A549 (cell line): Measurements from ENCODE around the gene HMGCLL1. TPM values are rescaled to one million over a fixed set of nuclear protein-coding genes. Genes with fewer than 3 reads are reported as not detected.

Experiments
- ATAC-seq, 2 experiments: fragments of 200-7000 bp in 1 of 2; fragments of >200 bp in 1 of 2; cut with Nextera tagmentation in 1 of 2; cut with Tn5 transposase in 1 of 2; 3 replicates each; pipeline versions ENCODE4 v1.8.0 to v1.9.1; 2018 to 2020; ENCODE audit warnings: mild to moderate bottlenecking in 1 of 2, moderate library complexity in 1 of 2
- CTCF ChIA-PET: fragments of 300-600 bp; sonication (Branson Sonifier 250); formaldehyde crosslinking; extraction: SDS; loops from one replicate; lab custom pipeline; 2021; ENCODE audit warnings: antibody characterized with exemption, inconsistent platforms; lab: Yijun Ruan, JAX
- POLR2A ChIA-PET: fragments of 350-600 bp; formaldehyde crosslinking; extraction: SDS; loops from one replicate; lab custom pipeline; 2021; ENCODE audit warnings: antibody characterized with exemption, inconsistent platforms; lab: Yijun Ruan, JAX
- DNase-seq, 2 experiments: peaks; one replicate each; pipeline versions ENCODE4 v3.0.0 to v3.0.0-alpha.2; 2011 to 2016; ENCODE audit warnings: low read depth in 1 of 2, low spot score in 1 of 2
- FAIRE-seq: peaks from 2 replicates; lab custom pipeline; 2011; peaks lifted over from hg19 to GRCh38; lab: Jason Lieb, UNC
- H3K27ac ChIP-seq, 2 experiments: fragments of >200 bp; sonication (Bioruptor Twin); formaldehyde crosslinking; 3 replicates each; pipeline ENCODE4 v1.5.1; 2016 to 2017
- H3K4me1 ChIP-seq: fragments of >200 bp; sonication (Bioruptor Twin); formaldehyde crosslinking; 3 replicates; pipeline ENCODE4 v1.6.1; 2016
- H3K4me2 ChIP-seq: fragments of >200 bp; sonication (Bioruptor Twin); formaldehyde crosslinking; 3 replicates; pipeline ENCODE4 v1.6.1; 2016
- H3K4me3 ChIP-seq: fragments of >200 bp; sonication (Bioruptor Twin); formaldehyde crosslinking; 3 replicates; pipeline ENCODE4 v1.5.1; 2016
- H3K9me3 ChIP-seq: fragments of >200 bp; sonication (Bioruptor Twin); formaldehyde crosslinking; 3 replicates; pipeline ENCODE4 v1.6.1; 2016
- CEBPB ChIP-seq, 2 experiments: fragments of >200 bp in 1 of 2; sonication (Bioruptor Twin) in 1 of 2; formaldehyde crosslinking in 1 of 2; IDR thresholded peaks; 2 replicates each; pipeline ENCODE4 v1.6.1; 2012 to 2016
- CHD2 ChIP-seq: fragments of 150-350 bp; IDR thresholded peaks from 2 replicates; pipeline ENCODE4 v1.6.1; 2014; ENCODE audit warnings: low read length; ENCODE audit not compliant: partially characterized antibody
- FOSB ChIP-seq: fragments of 250-450 bp; sonication (Bioruptor Pico); IDR thresholded peaks from 2 replicates; pipeline ENCODE4 v1.5.0; 2020; ENCODE audit warnings: mild to moderate bottlenecking, moderate library complexity
- JUN ChIP-seq, 2 experiments: fragments of >200 bp; sonication (Bioruptor Twin); formaldehyde crosslinking; IDR thresholded peaks; 2 replicates in 1 of 2; 3 replicates in 1 of 2; pipeline ENCODE4 v1.6.1; 2016 to 2017
- JUNB ChIP-seq: fragments of >200 bp; sonication (Bioruptor Twin); formaldehyde crosslinking; IDR thresholded peaks from 2 replicates; pipeline ENCODE4 v1.6.1; 2016
- NFE2L2 ChIP-seq: fragments of 150-350 bp; conservative IDR thresholded peaks from 2 replicates; pipeline ENCODE4 v1.6.1; 2014; ENCODE audit warnings: low read length
- PHF8 ChIP-seq: fragments of 200-600 bp; sonication (generic); IDR thresholded peaks from 2 replicates; pipeline ENCODE4 v1.6.1; 2016; ENCODE audit warnings: low read depth, mild to moderate bottlenecking, antibody characterized with exemption, moderate library complexity, borderline replicate concordance
- POLR2A ChIP-seq: IDR thresholded peaks from 2 replicates; pipeline ENCODE4 v1.6.1; 2012; ENCODE audit warnings: mild to moderate bottlenecking, low read length
- RARB ChIP-seq: fragments of 250-450 bp; sonication (Bioruptor Pico); IDR thresholded peaks from 2 replicates; pipeline ENCODE4 v1.8.0; 2021; ENCODE audit warnings: mild to moderate bottlenecking, moderate library complexity
- RNF2 ChIP-seq: fragments of 200-600 bp; sonication (generic); IDR thresholded peaks from 2 replicates; pipeline ENCODE4 v1.6.1; 2016; ENCODE audit warnings: low read depth, mild to moderate bottlenecking, antibody characterized with exemption, moderate library complexity, borderline replicate concordance
- SMC3 ChIP-seq: fragments of >200 bp; sonication (Bioruptor Twin); formaldehyde crosslinking; IDR thresholded peaks from 3 replicates; pipeline ENCODE4 v1.6.1; 2018; ENCODE audit warnings: inconsistent platforms
- TP53 ChIP-seq: fragments of 250-450 bp; sonication (Bioruptor Pico); IDR thresholded peaks from 2 replicates; pipeline ENCODE4 v1.5.0; 2021; ENCODE audit warnings: mild to moderate bottlenecking, moderate library complexity
- WGBS: methylation state at CpG from one replicate; pipeline ENCODE4 v1.1.6; 2017; ENCODE audit errors: missing lambda C conversion rate; 5-methylcytosine and 5-hydroxymethylcytosine counted together
- polyA plus RNA-seq, 4 experiments: library from polyadenylated mRNA; depleted of rRNA in 3 of 4; stranded (reverse); fragments of >200 nt; fragmentation: RNase III in 1 of 4; extraction: RNeasy Plus Mini Kit Qiagen cat#74134 plus additional on column Dnase treatment in 1 of 4; gene quantifications; 2 replicates in 3 of 4; 3 replicates in 1 of 4; pipeline ENCODE4 v1.2.3, GENCODE V29; 2011 to 2017
- TF ChIP-seq, protein P1 (sequence below): IDR thresholded peaks from 2 replicates; pipeline ENCODE4 v1.6.1; 2012; ENCODE audit warnings: low read depth, borderline replicate concordance
- TF ChIP-seq, protein P2 (sequence below): fragments of 250-450 bp; sonication (Bioruptor Pico); IDR thresholded peaks from 2 replicates; pipeline ENCODE4 v1.5.0; 2020; ENCODE audit warnings: low read depth, mild to moderate bottlenecking, moderate library complexity
- TF ChIP-seq, protein P3 (sequence below): fragments of >200 bp; sonication (Bioruptor Twin); formaldehyde crosslinking; IDR thresholded peaks from 3 replicates; pipeline ENCODE4 v1.6.1; 2016
- TF ChIP-seq, protein P4 (sequence below): fragments of 450-650 bp; IDR thresholded peaks from 2 replicates; pipeline ENCODE4 v1.6.1; 2014; ENCODE audit warnings: antibody characterized with exemption
- TF ChIP-seq, protein P5 (sequence below): fragments of 250-450 bp; sonication (Bioruptor Pico); IDR thresholded peaks from 2 replicates; pipeline ENCODE4 v1.5.0; 2021; ENCODE audit warnings: mild to moderate bottlenecking, moderate library complexity, borderline replicate concordance
- TF ChIP-seq, protein P6 (sequence below): IDR thresholded peaks from 2 replicates; pipeline ENCODE4 v1.6.1; 2012
- TF ChIP-seq, protein P7 (sequence below): fragments of >200 bp; sonication (Bioruptor Twin); formaldehyde crosslinking; IDR thresholded peaks from 3 replicates; pipeline ENCODE4 v1.5.1; 2016

The HMGCLL1 gene
- polyA plus RNA-seq, 2 of the 4 experiments (the other 2 are of a cell fraction), result 0.28 to 0.78 TPM

DNA sequence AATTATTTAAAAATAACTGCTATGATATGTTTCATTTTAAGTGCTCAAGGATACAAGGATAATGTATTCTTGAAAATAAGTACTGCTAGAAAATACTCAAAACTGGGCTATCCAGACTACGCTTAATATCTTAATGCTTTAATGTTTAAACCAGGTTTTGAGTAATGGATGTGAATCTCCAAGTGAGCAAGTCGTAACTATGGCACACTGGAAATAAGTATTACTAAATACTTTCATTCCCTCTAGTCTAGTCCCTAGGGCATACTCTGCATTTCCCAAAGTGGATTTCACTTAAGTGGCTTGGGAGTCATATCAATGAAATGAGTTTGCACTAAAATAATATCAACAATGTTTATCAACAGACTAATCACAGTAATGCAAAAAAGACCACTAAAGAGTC is 48.1 kb downstream of the HMGCLL1 start (continued):
- TF ChIP-seq POLR2A, result no peak

DNA sequence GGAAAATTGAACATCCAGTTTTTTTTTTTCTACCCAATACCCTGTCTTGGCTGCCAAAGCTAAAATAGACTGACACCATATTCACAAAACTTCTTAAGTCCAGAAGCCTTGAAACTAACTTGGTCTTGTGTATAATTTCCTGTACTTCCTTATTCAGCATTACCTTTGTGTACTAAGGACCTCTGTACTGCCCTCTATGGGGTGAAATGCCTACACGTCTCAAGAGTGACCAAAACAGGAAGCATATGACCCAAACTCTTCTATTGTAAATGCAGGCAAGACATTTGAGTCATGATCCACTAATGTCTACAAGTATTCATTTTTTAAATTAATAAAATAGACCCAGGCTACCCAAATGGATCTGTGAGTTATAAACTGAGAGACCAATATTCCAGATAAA is 50.4 kb downstream of the HMGCLL1 start:
- Histone ChIP-seq H3K4me3 (no peak overlapping the region), H3K4me1 (no peaks in the 10 kb centered on the region), H3K4me2 (no peak overlapping the region), H3K9me3 (no peaks in the 10 kb centered on the region), H3K27ac (no peak overlapping the region)
- ChIA-PET POLR2A (no interaction called here), CTCF (interaction anchor here (1.2 kb wide), 1 partner anchor 10 kb away, joined by 5 read pairs; no protein-coding TSS in a partner anchor)
- FAIRE-seq (no peak), DNase-seq (peak; percentile 2 to 67), ATAC-seq (peak; percentile 73 to 76; a peak in 4 of 6 replicates)
- no peak for TF ChIP-seq RARB (CRISPR knock-in tag)
- TF ChIP-seq SMC3, result no peak
- TF ChIP-seq, protein P1, sequence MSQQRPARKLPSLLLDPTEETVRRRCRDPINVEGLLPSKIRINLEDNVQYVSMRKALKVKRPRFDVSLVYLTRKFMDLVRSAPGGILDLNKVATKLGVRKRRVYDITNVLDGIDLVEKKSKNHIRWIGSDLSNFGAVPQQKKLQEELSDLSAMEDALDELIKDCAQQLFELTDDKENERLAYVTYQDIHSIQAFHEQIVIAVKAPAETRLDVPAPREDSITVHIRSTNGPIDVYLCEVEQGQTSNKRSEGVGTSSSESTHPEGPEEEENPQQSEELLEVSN, result no peak
- TF ChIP-seq, protein P2, sequence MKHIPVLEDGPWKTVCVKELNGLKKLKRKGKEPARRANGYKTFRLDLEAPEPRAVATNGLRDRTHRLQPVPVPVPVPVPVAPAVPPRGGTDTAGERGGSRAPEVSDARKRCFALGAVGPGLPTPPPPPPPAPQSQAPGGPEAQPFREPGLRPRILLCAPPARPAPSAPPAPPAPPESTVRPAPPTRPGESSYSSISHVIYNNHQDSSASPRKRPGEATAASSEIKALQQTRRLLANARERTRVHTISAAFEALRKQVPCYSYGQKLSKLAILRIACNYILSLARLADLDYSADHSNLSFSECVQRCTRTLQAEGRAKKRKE (CRISPR knock-in tag), result no peak
- no peak for TF ChIP-seq RNF2
- TF ChIP-seq NFE2L2, result no peak
- TF ChIP-seq, protein P3, sequence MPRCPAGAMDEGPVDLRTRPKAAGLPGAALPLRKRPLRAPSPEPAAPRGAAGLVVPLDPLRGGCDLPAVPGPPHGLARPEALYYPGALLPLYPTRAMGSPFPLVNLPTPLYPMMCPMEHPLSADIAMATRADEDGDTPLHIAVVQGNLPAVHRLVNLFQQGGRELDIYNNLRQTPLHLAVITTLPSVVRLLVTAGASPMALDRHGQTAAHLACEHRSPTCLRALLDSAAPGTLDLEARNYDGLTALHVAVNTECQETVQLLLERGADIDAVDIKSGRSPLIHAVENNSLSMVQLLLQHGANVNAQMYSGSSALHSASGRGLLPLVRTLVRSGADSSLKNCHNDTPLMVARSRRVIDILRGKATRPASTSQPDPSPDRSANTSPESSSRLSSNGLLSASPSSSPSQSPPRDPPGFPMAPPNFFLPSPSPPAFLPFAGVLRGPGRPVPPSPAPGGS, result no peak
- WGBS, result 17% methylated on average over 1 of the region's 1 CpG

DNA sequence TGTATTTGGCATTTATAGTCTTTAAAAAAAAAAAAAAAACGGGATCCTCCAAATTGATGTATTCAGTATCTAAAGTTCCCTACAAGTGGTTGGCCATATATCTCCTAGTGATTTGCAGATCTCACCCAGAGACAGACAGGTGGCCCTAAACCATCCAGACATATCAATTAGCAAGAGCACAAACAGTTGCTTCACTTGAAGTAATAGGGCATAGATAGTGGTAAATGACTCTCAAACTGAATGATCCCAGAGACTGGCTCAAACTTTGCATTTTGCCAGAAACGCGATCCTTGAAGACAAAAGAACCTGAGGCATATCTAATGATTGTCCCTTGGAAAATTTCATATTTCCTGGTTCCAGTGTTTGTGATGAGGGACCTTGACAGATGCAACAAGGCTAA is 54.6 kb downstream of the HMGCLL1 start:
- Histone ChIP-seq H3K4me2 (no peak overlapping the region), H3K27ac (no peak overlapping the region), H3K9me3 (no peaks in the 10 kb centered on the region), H3K4me1 (no peaks in the 10 kb centered on the region), H3K4me3 (no peak overlapping the region)
- DNase-seq, result no peak
- 95% methylated on average over 3 of the region's 3 CpGs for WGBS
- ChIA-PET POLR2A (no interaction called here), CTCF (no interaction called here)
- no peak for ATAC-seq
- TF ChIP-seq, protein P4, sequence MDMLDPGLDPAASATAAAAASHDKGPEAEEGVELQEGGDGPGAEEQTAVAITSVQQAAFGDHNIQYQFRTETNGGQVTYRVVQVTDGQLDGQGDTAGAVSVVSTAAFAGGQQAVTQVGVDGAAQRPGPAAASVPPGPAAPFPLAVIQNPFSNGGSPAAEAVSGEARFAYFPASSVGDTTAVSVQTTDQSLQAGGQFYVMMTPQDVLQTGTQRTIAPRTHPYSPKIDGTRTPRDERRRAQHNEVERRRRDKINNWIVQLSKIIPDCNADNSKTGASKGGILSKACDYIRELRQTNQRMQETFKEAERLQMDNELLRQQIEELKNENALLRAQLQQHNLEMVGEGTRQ, result no peak
- no peak for TF ChIP-seq SMC3
- no peak for TF ChIP-seq RARB (CRISPR knock-in tag)
- TF ChIP-seq, protein P5, sequence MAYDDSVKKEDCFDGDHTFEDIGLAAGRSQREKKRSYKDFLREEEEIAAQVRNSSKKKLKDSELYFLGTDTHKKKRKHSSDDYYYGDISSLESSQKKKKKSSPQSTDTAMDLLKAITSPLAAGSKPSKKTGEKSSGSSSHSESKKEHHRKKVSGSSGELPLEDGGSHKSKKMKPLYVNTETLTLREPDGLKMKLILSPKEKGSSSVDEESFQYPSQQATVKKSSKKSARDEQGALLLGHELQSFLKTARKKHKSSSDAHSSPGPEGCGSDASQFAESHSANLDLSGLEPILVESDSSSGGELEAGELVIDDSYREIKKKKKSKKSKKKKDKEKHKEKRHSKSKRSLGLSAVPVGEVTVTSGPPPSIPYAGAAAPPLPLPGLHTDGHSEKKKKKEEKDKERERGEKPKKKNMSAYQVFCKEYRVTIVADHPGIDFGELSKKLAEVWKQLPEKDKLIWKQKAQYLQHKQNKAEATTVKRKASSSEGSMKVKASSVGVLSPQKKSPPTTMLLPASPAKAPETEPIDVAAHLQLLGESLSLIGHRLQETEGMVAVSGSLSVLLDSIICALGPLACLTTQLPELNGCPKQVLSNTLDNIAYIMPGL, result no peak
- TF ChIP-seq JUNB, result no peak
- TF ChIP-seq, protein P6, sequence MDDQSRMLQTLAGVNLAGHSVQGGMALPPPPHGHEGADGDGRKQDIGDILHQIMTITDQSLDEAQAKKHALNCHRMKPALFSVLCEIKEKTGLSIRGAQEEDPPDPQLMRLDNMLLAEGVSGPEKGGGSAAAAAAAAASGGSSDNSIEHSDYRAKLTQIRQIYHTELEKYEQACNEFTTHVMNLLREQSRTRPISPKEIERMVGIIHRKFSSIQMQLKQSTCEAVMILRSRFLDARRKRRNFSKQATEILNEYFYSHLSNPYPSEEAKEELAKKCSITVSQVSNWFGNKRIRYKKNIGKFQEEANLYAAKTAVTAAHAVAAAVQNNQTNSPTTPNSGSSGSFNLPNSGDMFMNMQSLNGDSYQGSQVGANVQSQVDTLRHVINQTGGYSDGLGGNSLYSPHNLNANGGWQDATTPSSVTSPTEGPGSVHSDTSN, result no peak
- no peak for TF ChIP-seq NFE2L2
- no peak for TF ChIP-seq FOSB (CRISPR knock-in tag)
- no peak for TF ChIP-seq TP53 (CRISPR knock-in tag)
- no peak for TF ChIP-seq CHD2
- no peak for TF ChIP-seq JUN (IDR thresholded peaks at IDR 0.05)
- TF ChIP-seq, protein P7, sequence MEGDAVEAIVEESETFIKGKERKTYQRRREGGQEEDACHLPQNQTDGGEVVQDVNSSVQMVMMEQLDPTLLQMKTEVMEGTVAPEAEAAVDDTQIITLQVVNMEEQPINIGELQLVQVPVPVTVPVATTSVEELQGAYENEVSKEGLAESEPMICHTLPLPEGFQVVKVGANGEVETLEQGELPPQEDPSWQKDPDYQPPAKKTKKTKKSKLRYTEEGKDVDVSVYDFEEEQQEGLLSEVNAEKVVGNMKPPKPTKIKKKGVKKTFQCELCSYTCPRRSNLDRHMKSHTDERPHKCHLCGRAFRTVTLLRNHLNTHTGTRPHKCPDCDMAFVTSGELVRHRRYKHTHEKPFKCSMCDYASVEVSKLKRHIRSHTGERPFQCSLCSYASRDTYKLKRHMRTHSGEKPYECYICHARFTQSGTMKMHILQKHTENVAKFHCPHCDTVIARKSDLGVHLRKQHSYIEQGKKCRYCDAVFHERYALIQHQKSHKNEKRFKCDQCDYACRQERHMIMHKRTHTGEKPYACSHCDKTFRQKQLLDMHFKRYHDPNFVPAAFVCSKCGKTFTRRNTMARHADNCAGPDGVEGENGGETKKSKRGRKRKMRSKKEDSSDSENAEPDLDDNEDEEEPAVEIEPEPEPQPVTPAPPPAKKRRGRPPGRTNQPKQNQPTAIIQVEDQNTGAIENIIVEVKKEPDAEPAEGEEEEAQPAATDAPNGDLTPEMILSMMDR, result no peak
- no peak for TF ChIP-seq PHF8
- TF ChIP-seq CEBPB (IDR thresholded peaks at IDR 0.05), result no peak
- TF ChIP-seq, protein P1, result no peak
- TF ChIP-seq, all 56 proteins: peak for 0
- no peak for FAIRE-seq
